Measurements from ENCODE around the gene BIRC6. TPM values are rescaled to one million over a fixed set of nuclear protein-coding genes. Genes with fewer than 3 reads are reported as not detected.

BIRC6 gene
- total and polyA plus RNA-seq, 2 of the 8 experiments (the other 6 are each of a cell fraction or from before 2014, with no cell fraction given): 32.5 to 69.5 TPM

DNA sequence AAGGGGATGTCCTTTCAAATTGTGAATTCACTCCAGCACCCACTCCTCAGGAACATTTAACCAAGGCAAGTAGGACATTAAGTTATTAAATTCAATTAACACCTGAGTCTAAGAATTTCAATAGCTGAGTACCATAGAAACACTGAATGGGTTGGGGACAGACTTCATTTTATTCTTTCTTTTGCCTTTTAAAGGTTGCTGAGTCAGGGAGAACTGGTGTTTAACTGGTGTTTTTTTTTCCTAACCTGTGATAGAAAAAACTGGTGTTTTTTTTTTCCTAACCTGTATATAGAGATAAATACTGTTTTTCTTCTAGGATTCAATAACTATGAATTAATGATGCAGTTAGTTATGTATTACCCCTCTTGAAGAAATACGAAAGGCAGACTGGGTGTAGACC is 309.9 kb downstream of the BIRC6 start:
- Histone ChIP-seq H2BK120ac (replicated peaks; ENCODE audit: low read depth, low read length) (no peak overlapping the region), H3K9me3 (ENCODE audit: insufficient read depth in 2 of 2, low read depth in 1 of 2, low read length in 1 of 2) (no peaks in the 10 kb centered on the region), H3K79me2 (ENCODE audit: control insufficient read depth in 1 of 2, insufficient read depth in 2 of 2, low read length in 2 of 2) (no peaks in the 10 kb centered on the region; a peak in 1 of 4 replicates), H4K8ac (ENCODE audit: extremely low read depth, insufficient read depth, low read length) (no peak overlapping the region), H3K79me1 (ENCODE audit: low read depth, low read length) (no peaks in the 10 kb centered on the region), H3K18ac (ENCODE audit: extremely low read depth, low read length) (no peak overlapping the region), H4K20me1 (replicated peaks in 1 of 2; ENCODE audit: control insufficient read depth in 1 of 2, insufficient read depth in 2 of 2, low read length in 2 of 2) (no peaks in the 10 kb centered on the region), H3K4me1 (replicated peaks in 1 of 4; ENCODE audit: control insufficient read depth in 3 of 4, insufficient read depth in 4 of 4, low read length in 3 of 4) (no peaks in the 10 kb centered on the region), H4K5ac (ENCODE audit: insufficient read length, low read depth, low read length) (no peak overlapping the region), H4K91ac (replicated peaks; ENCODE audit: insufficient read length, low read length) (no peak overlapping the region), H3K9ac (replicated peaks in 1 of 4; ENCODE audit: extremely low read depth in 1 of 4, low read depth in 3 of 4, low read length in 3 of 4) (no peak overlapping the region), H3K23ac (ENCODE audit: insufficient read length) (no peak overlapping the region), H2BK12ac (ENCODE audit: low read depth, low read length) (no peak overlapping the region), H2AK5ac (ENCODE audit: low read depth, low read length) (no peak overlapping the region), H3K27me3 (replicated peaks in 1 of 4; ENCODE audit: control insufficient read depth in 3 of 4, extremely low read depth in 1 of 4, insufficient read depth in 3 of 4, low read length in 3 of 4) (no peaks in the 10 kb centered on the region), H2BK20ac (ENCODE audit: low read length) (no peak overlapping the region), H2BK15ac (ENCODE audit: low read length) (no peak overlapping the region), H3K23me2 (ENCODE audit: low read depth, low read length) (no peaks in the 10 kb centered on the region), H3K36me3 (ENCODE audit: control insufficient read depth in 2 of 4, insufficient read depth in 4 of 4, low read length in 3 of 4) (peaks cover 0 to 4% (median 0%) of the 10 kb centered on the region in 4 experiments; a peak in 1 of 8 replicates), H3K27ac (ENCODE audit: low read depth, low read length) (no peak overlapping the region), H3K4ac (replicated peaks; ENCODE audit: insufficient read length, low read depth, low read length) (no peak overlapping the region), H3K56ac (replicated peaks; ENCODE audit: insufficient read length, low read depth, low read length) (no peak overlapping the region), H3K4me3 (ENCODE audit: extremely low read depth in 1 of 4, insufficient read depth in 2 of 4, low read depth in 3 of 4, low read length in 4 of 4) (no peak overlapping the region), H3K14ac (ENCODE audit: insufficient read length) (no peak overlapping the region), H2AFZ (ENCODE audit: low read length) (no peak overlapping the region), H2BK5ac (ENCODE audit: low read depth, low read length) (no peak overlapping the region), H3K4me2 (ENCODE audit: insufficient read depth in 1 of 2, low read depth in 2 of 2, low read length in 2 of 2) (no peak overlapping the region)
- DNase-seq (ENCODE audit: low read depth in 1 of 2, low spot score in 2 of 2): no peak
- ChIA-PET POLR2A (ENCODE audit: partially characterized antibody) (no interaction called here), CTCF (ENCODE audit: partially characterized antibody) (no interaction called here)
- WGBS, 2 experiments (ENCODE audit: extremely low coverage in 1 of 2, insufficient coverage in 1 of 2, insufficient read length in 1 of 2, insufficient replicate concordance in 2 of 2, low coverage in 1 of 2, low lambda C conversion rate in 2 of 2, missing lambda C conversion rate in 1 of 2): 100% methylated on average over 1 of the region's 1 CpG; no CpG with 5 or more reads in 1 of the 2 experiments
- no peak for FAIRE-seq
- TF ChIP-seq BCL11A (IDR thresholded peaks at IDR 0.05; ENCODE audit: low read depth in 2 of 2, low read length in 2 of 2) (no peak), FOSL1 (IDR thresholded peaks at IDR 0.05; ENCODE audit: insufficient read depth, low read depth, low read length) (no peak), SP2 (IDR thresholded peaks at IDR 0.05; ENCODE audit: low read length) (no peak), CBX8 (IDR thresholded peaks at IDR 0.05; ENCODE audit: borderline replicate concordance, low read depth, low read length) (no peak), TAF7 (optimal IDR thresholded peaks at IDR 0.05; ENCODE audit: borderline replicate concordance, low read depth, low read length) (no peak), KDM5A (IDR thresholded peaks at IDR 0.05; ENCODE audit: low read length) (no peak), POLR2A (IDR thresholded peaks at IDR 0.05; ENCODE audit: control extremely low read depth in 1 of 2, low read depth in 2 of 2, low read length in 2 of 2) (no peak), GABPA (IDR thresholded peaks at IDR 0.05; ENCODE audit: borderline replicate concordance, insufficient read depth, low read length) (no peak), CHD2 (IDR thresholded peaks at IDR 0.05; ENCODE audit: low read length) (no peak), RNF2 (IDR thresholded peaks at IDR 0.05; ENCODE audit: borderline replicate concordance, low read depth, low read length, missing control alignments, poor library complexity, severe bottlenecking) (no peak), EZH2 (IDR thresholded peaks at IDR 0.05; ENCODE audit: low read depth, low read length, severe bottlenecking) (no peak), GTF2F1 (IDR thresholded peaks at IDR 0.05; ENCODE audit: borderline replicate concordance, low read depth, low read length) (no peak)
- TF ChIP-seq, protein P1, sequence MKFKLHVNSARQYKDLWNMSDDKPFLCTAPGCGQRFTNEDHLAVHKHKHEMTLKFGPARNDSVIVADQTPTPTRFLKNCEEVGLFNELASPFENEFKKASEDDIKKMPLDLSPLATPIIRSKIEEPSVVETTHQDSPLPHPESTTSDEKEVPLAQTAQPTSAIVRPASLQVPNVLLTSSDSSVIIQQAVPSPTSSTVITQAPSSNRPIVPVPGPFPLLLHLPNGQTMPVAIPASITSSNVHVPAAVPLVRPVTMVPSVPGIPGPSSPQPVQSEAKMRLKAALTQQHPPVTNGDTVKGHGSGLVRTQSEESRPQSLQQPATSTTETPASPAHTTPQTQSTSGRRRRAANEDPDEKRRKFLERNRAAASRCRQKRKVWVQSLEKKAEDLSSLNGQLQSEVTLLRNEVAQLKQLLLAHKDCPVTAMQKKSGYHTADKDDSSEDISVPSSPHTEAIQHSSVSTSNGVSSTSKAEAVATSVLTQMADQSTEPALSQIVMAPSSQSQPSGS (IDR thresholded peaks at IDR 0.05; ENCODE audit: low read length): no peak

All from H1 (cell line).